ENCODE measurements around the gene PPP1R13L.

DNA sequence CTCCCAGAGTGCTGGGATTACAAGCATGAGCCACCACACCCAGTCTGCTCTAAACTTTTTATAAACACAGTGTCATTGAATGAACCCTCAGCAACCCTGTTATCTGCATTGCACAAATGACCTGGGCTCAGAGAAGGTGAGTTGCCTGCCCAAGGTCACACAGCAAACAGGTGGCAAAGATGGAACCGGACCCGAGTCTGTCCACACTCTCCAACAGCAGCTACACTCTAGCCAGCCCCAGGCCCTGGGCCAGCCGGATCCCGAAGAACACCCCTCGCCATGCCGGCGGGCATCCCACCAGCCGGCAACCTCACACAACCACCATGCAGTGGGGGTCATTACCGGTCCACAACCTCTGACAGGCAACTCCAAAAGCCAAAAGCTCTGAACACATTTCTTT, 49.0 kb downstream of the PPP1R13L start:
- TF ChIP-seq, protein P1, sequence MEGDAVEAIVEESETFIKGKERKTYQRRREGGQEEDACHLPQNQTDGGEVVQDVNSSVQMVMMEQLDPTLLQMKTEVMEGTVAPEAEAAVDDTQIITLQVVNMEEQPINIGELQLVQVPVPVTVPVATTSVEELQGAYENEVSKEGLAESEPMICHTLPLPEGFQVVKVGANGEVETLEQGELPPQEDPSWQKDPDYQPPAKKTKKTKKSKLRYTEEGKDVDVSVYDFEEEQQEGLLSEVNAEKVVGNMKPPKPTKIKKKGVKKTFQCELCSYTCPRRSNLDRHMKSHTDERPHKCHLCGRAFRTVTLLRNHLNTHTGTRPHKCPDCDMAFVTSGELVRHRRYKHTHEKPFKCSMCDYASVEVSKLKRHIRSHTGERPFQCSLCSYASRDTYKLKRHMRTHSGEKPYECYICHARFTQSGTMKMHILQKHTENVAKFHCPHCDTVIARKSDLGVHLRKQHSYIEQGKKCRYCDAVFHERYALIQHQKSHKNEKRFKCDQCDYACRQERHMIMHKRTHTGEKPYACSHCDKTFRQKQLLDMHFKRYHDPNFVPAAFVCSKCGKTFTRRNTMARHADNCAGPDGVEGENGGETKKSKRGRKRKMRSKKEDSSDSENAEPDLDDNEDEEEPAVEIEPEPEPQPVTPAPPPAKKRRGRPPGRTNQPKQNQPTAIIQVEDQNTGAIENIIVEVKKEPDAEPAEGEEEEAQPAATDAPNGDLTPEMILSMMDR (conservative IDR thresholded peaks at IDR 0.05 in 1 of 2, IDR thresholded peaks at IDR 0.05 in 1 of 2; ENCODE audit: low read depth in 1 of 2, low read length in 2 of 2) = no peak
- no peak for TF ChIP-seq EZH2 (IDR thresholded peaks at IDR 0.05; ENCODE audit: low read length, missing control alignments)
